ENCODE data around the gene KCNT1.

DNA sequence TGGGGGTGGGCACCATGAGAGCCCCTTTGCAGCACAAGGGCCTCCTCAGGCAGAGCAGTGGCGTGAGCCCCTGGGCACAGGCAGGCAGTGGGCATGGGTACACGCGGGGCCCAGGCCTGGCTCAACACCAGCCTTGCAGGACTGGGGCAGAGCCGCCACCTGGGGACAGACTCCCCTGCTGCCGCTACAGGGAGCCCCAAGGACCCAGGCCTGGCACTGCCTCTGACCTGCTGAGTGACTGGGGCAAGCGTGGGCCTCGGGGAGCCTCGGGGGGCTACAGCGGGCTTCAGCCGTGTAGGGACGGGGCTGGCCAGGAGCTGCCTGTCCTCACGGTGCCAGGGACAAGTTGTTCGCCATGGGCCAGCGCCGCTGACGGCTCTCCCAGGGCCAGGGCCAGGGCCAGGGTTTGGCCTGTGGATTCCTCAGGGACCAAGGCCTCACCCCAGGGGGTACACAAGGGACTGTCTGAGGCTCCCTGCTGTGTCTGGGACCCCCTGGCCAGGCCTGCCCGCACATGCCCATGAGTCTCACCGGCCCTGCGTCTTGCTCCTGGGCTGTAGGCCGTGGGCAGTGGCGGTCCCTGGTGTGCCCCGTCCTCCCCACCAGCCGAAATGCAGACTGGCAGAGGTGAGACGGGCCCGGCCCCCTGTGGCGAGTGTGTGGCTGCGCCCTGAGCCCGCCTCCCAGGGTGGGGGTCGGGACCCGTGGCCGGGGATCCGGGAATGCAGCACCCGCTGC lies 42.5 kb downstream of the KCNT1 start:
- TF ChIP-seq POLR2A (IDR thresholded peaks at IDR 0.05; ENCODE audit: low read depth, low read length): no peak
- no peak for TF ChIP-seq EZH2 (IDR thresholded peaks at IDR 0.05; ENCODE audit: borderline replicate concordance, low read depth, low read length, severe bottlenecking)
- TF ChIP-seq, protein P1, sequence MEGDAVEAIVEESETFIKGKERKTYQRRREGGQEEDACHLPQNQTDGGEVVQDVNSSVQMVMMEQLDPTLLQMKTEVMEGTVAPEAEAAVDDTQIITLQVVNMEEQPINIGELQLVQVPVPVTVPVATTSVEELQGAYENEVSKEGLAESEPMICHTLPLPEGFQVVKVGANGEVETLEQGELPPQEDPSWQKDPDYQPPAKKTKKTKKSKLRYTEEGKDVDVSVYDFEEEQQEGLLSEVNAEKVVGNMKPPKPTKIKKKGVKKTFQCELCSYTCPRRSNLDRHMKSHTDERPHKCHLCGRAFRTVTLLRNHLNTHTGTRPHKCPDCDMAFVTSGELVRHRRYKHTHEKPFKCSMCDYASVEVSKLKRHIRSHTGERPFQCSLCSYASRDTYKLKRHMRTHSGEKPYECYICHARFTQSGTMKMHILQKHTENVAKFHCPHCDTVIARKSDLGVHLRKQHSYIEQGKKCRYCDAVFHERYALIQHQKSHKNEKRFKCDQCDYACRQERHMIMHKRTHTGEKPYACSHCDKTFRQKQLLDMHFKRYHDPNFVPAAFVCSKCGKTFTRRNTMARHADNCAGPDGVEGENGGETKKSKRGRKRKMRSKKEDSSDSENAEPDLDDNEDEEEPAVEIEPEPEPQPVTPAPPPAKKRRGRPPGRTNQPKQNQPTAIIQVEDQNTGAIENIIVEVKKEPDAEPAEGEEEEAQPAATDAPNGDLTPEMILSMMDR (IDR thresholded peaks at IDR 0.05; ENCODE audit: extremely low read depth in 1 of 2, insufficient read depth in 1 of 2, low read depth in 1 of 2, low read length in 2 of 2): no peak
- TF ChIP-seq GATA2 (IDR thresholded peaks at IDR 0.05; ENCODE audit: insufficient read depth, insufficient read length, low read depth, low read length): no peak
- no peak for TF ChIP-seq POLR2AphosphoS5 (IDR thresholded peaks at IDR 0.05; ENCODE audit: insufficient read depth, low read depth, low read length)
- TF ChIP-seq JUN (IDR thresholded peaks at IDR 0.05; ENCODE audit: borderline replicate concordance, insufficient read depth, insufficient read length, low read depth): no peak
- no peak for TF ChIP-seq MAX (IDR thresholded peaks at IDR 0.05; ENCODE audit: insufficient read depth, insufficient read length)
